Measurements from ENCODE around the gene SEPHS2.

Gene SEPHS2

GRCh38 chr16:30446203-30446595, 525 bp upstream of the SEPHS2 start:
- peaks cover 3 to 35% (median 25%) of the 10 kb centered on the region in 4 experiments for H3K4me1 ChIP-seq (ENCODE audit: control extremely low read depth in 1 of 4, control insufficient read depth in 4 of 4, insufficient read depth in 4 of 4, low read length in 3 of 4)
- H3K36me3 ChIP-seq (ENCODE audit: control insufficient read depth in 4 of 4, insufficient read depth in 4 of 4, low read length in 3 of 4): peaks cover 0 to 19% (median 10%) of the 10 kb centered on the region in 4 experiments
- peak in 1 of 3 donors; percentile 31 for DNase-seq
- ChIA-PET CTCF (interaction anchor here (1.1 to 5.6 kb wide), 5 partner anchors 11 to 170 kb away, joined by 3 to 37 read pairs (median 4); no protein-coding TSS in a partner anchor), POLR2A (interaction anchor here (0.6 to 0.9 kb wide), 3 partner anchors 12 to 112 kb away, joined by 3 read pairs; partner anchors contain the start of gene ZNF764)
- H3K27ac ChIP-seq (ENCODE audit: insufficient read depth in 1 of 2, low read depth in 1 of 2, low read length in 2 of 2, poor library complexity in 1 of 2, severe bottlenecking in 2 of 2): peak overlapping the region; percentile 94 to 98
- H3K27me3 ChIP-seq (replicated peaks in 2 of 5; ENCODE audit: control insufficient read depth in 4 of 5, insufficient read depth in 5 of 5, low read length in 4 of 5): no peaks in the 10 kb centered on the region
- no CpG with 5 or more reads among the region's 10 CpGs for WGBS (ENCODE audit: insufficient coverage)
- H3K9me3 ChIP-seq (ENCODE audit: control extremely low read depth in 1 of 5, control insufficient read depth in 4 of 5, insufficient read depth in 2 of 5, low read depth in 1 of 5, low read length in 4 of 5): no peaks in the 10 kb centered on the region
- H3K4me3 ChIP-seq (ENCODE audit: control insufficient read depth in 1 of 7, extremely low read depth in 1 of 7, insufficient read depth in 4 of 7, low read depth in 2 of 7, low read length in 6 of 7): peak overlapping the region; percentile 65 to 99 (median 95)

GRCh38 chr16:30445149-30445407, 596 bp downstream of the SEPHS2 start:
- POLR2A ChIA-PET: interaction anchor here (0.8 to 1.0 kb wide), 2 partner anchors 28 to 82 kb away, joined by 3 to 6 read pairs; no protein-coding TSS in a partner anchor

GRCh38 chr16:30444231-30445148, 1.2 kb downstream of the SEPHS2 start:
- peaks cover 3 to 38% (median 26%) of the 10 kb centered on the region in 4 experiments for H3K4me1 ChIP-seq (ENCODE audit: control extremely low read depth in 1 of 4, control insufficient read depth in 4 of 4, insufficient read depth in 4 of 4, low read length in 3 of 4)
- no peaks in the 10 kb centered on the region for H3K9me3 ChIP-seq (ENCODE audit: control extremely low read depth in 1 of 5, control insufficient read depth in 4 of 5, insufficient read depth in 2 of 5, low read depth in 1 of 5, low read length in 4 of 5)
- POLR2A ChIA-PET: interaction anchor here (0.8 to 1.0 kb wide), 2 partner anchors 27 to 83 kb away, joined by 3 to 6 read pairs; no protein-coding TSS in a partner anchor
- no peak for DNase-seq
- WGBS (ENCODE audit: insufficient coverage): 95% methylated on average over 28 of the region's 29 CpGs
- H3K27me3 ChIP-seq (replicated peaks in 2 of 5; ENCODE audit: control insufficient read depth in 4 of 5, insufficient read depth in 5 of 5, low read length in 4 of 5): no peaks in the 10 kb centered on the region
- H3K27ac ChIP-seq (ENCODE audit: insufficient read depth in 1 of 2, low read depth in 1 of 2, low read length in 2 of 2, poor library complexity in 1 of 2, severe bottlenecking in 2 of 2): peak overlapping the region; percentile 94 to 98
- CTCF ChIA-PET: interaction anchor here (0.6 to 5.6 kb wide), 9 partner anchors 9 to 202 kb away, joined by 3 to 37 read pairs (median 3); partner anchors contain the start of genes DCTPP1 and ZNF747
- H3K4me3 ChIP-seq (ENCODE audit: control insufficient read depth in 1 of 7, extremely low read depth in 1 of 7, insufficient read depth in 4 of 7, low read depth in 2 of 7, low read length in 6 of 7): peak overlapping the region; percentile 65 to 99 (median 95)
- peaks cover 0 to 19% (median 10%) of the 10 kb centered on the region in 4 experiments for H3K36me3 ChIP-seq (ENCODE audit: control insufficient read depth in 4 of 4, insufficient read depth in 4 of 4, low read length in 3 of 4)

More at GRCh38 chr16:30445149-30445407, 596 bp downstream of the SEPHS2 start:
- H3K4me3 ChIP-seq (ENCODE audit: control insufficient read depth in 1 of 7, extremely low read depth in 1 of 7, insufficient read depth in 4 of 7, low read depth in 2 of 7, low read length in 6 of 7): peak overlapping the region; percentile 65 to 99 (median 95)
- H3K27ac ChIP-seq (ENCODE audit: insufficient read depth in 1 of 2, low read depth in 1 of 2, low read length in 2 of 2, poor library complexity in 1 of 2, severe bottlenecking in 2 of 2): peak overlapping the region; percentile 94 to 98
- H3K36me3 ChIP-seq (ENCODE audit: control insufficient read depth in 4 of 4, insufficient read depth in 4 of 4, low read length in 3 of 4): peaks cover 0 to 19% (median 10%) of the 10 kb centered on the region in 4 experiments
- peaks cover 3 to 33% (median 25%) of the 10 kb centered on the region in 4 experiments for H3K4me1 ChIP-seq (ENCODE audit: control extremely low read depth in 1 of 4, control insufficient read depth in 4 of 4, insufficient read depth in 4 of 4, low read length in 3 of 4)
- 34% methylated on average over 11 of the region's 11 CpGs for WGBS (ENCODE audit: insufficient coverage)
- no peaks in the 10 kb centered on the region for H3K9me3 ChIP-seq (ENCODE audit: control extremely low read depth in 1 of 5, control insufficient read depth in 4 of 5, insufficient read depth in 2 of 5, low read depth in 1 of 5, low read length in 4 of 5)
- CTCF ChIA-PET: interaction anchor here (0.7 to 5.6 kb wide), 6 partner anchors 11 to 90 kb away, joined by 3 to 37 read pairs (median 4); partner anchors contain the start of genes DCTPP1 and ZNF747
- DNase-seq: peak in 1 of 3 donors; percentile 20
- no peaks in the 10 kb centered on the region for H3K27me3 ChIP-seq (replicated peaks in 2 of 5; ENCODE audit: control insufficient read depth in 4 of 5, insufficient read depth in 5 of 5, low read length in 4 of 5)

- no peak for DNase-seq
- ChIA-PET POLR2A (no interaction called here), CTCF (interaction anchor here (0.6 to 2.5 kb wide), 4 partner anchors 13 to 193 kb away, joined by 3 to 12 read pairs (median 4); partner anchors contain the start of gene DCTPP1)
- no peaks in the 10 kb centered on the region for H3K9me3 ChIP-seq (ENCODE audit: control extremely low read depth in 1 of 5, control insufficient read depth in 4 of 5, insufficient read depth in 2 of 5, low read depth in 1 of 5, low read length in 4 of 5)
- 100% methylated on average over 1 of the region's 2 CpGs for WGBS (ENCODE audit: insufficient coverage)
- no peak overlapping the region for H3K27ac ChIP-seq (ENCODE audit: insufficient read depth in 1 of 2, low read depth in 1 of 2, low read length in 2 of 2, poor library complexity in 1 of 2, severe bottlenecking in 2 of 2)
- H3K36me3 ChIP-seq (ENCODE audit: control insufficient read depth in 4 of 4, insufficient read depth in 4 of 4, low read length in 3 of 4): peaks cover 0 to 19% (median 10%) of the 10 kb centered on the region in 4 experiments
- H3K27me3 ChIP-seq (replicated peaks in 2 of 5; ENCODE audit: control insufficient read depth in 4 of 5, insufficient read depth in 5 of 5, low read length in 4 of 5): no peaks in the 10 kb centered on the region
- H3K4me1 ChIP-seq (ENCODE audit: control extremely low read depth in 1 of 4, control insufficient read depth in 4 of 4, insufficient read depth in 4 of 4, low read length in 3 of 4): peaks cover 3 to 38% (median 26%) of the 10 kb centered on the region in 4 experiments
- no peak overlapping the region for H3K4me3 ChIP-seq (ENCODE audit: control insufficient read depth in 1 of 7, extremely low read depth in 1 of 7, insufficient read depth in 4 of 7, low read depth in 2 of 7, low read length in 6 of 7)
Measured at GRCh38 chr16:30443631-30444030, 2.0 kb downstream of the SEPHS2 start.

GRCh38 chr16:30439720-30440348, 5.8 kb downstream of the SEPHS2 start:
- 86% methylated on average over 4 of the region's 6 CpGs for WGBS (ENCODE audit: insufficient coverage)
- POLR2A ChIA-PET: interaction anchor here (0.6 to 1.1 kb wide), 2 partner anchors 22 to 24 kb away, joined by 3 to 4 read pairs; no protein-coding TSS in a partner anchor
- H3K9me3 ChIP-seq (ENCODE audit: control extremely low read depth in 1 of 5, control insufficient read depth in 4 of 5, insufficient read depth in 2 of 5, low read depth in 1 of 5, low read length in 4 of 5): no peaks in the 10 kb centered on the region
- H3K4me1 ChIP-seq (ENCODE audit: control extremely low read depth in 1 of 4, control insufficient read depth in 4 of 4, insufficient read depth in 4 of 4, low read length in 3 of 4): peaks cover 3 to 23% (median 15%) of the 10 kb centered on the region in 4 experiments
- no peak overlapping the region for H3K4me3 ChIP-seq (ENCODE audit: control insufficient read depth in 1 of 7, extremely low read depth in 1 of 7, insufficient read depth in 4 of 7, low read depth in 2 of 7, low read length in 6 of 7)
- peak in 2 of 3 donors; percentile 48 to 58 for DNase-seq
- H3K27ac ChIP-seq (ENCODE audit: insufficient read depth in 1 of 2, low read depth in 1 of 2, low read length in 2 of 2, poor library complexity in 1 of 2, severe bottlenecking in 2 of 2): no peak overlapping the region
- peaks cover 0 to 19% (median 10%) of the 10 kb centered on the region in 4 experiments for H3K36me3 ChIP-seq (ENCODE audit: control insufficient read depth in 4 of 4, insufficient read depth in 4 of 4, low read length in 3 of 4)
- CTCF ChIA-PET: interaction anchor here (1.7 to 1.8 kb wide), 2 partner anchors 9 to 10 kb away, joined by 4 to 5 read pairs; partner anchors contain the start of gene DCTPP1
- H3K27me3 ChIP-seq (replicated peaks in 2 of 5; ENCODE audit: control insufficient read depth in 4 of 5, insufficient read depth in 5 of 5, low read length in 4 of 5): no peaks in the 10 kb centered on the region

- CTCF ChIA-PET: interaction anchor here (1.2 to 1.8 kb wide), 2 partner anchors 9 to 10 kb away, joined by 3 to 5 read pairs; partner anchors contain the start of gene DCTPP1
- no peak for DNase-seq
- Histone ChIP-seq H3K4me1 (ENCODE audit: control extremely low read depth in 1 of 4, control insufficient read depth in 4 of 4, insufficient read depth in 4 of 4, low read length in 3 of 4) (peaks cover 0 to 16% (median 6%) of the 10 kb centered on the region in 4 experiments), H3K4me3 (ENCODE audit: control insufficient read depth in 1 of 7, extremely low read depth in 1 of 7, insufficient read depth in 4 of 7, low read depth in 2 of 7, low read length in 6 of 7) (no peak overlapping the region), H3K36me3 (ENCODE audit: control insufficient read depth in 4 of 4, insufficient read depth in 4 of 4, low read length in 3 of 4) (peaks cover 0 to 10% (median 6%) of the 10 kb centered on the region in 4 experiments), H3K27me3 (replicated peaks in 2 of 5; ENCODE audit: control insufficient read depth in 4 of 5, insufficient read depth in 5 of 5, low read length in 4 of 5) (no peaks in the 10 kb centered on the region), H3K9me3 (ENCODE audit: control extremely low read depth in 1 of 5, control insufficient read depth in 4 of 5, insufficient read depth in 2 of 5, low read depth in 1 of 5, low read length in 4 of 5) (no peaks in the 10 kb centered on the region), H3K27ac (ENCODE audit: insufficient read depth in 1 of 2, low read depth in 1 of 2, low read length in 2 of 2, poor library complexity in 1 of 2, severe bottlenecking in 2 of 2) (no peak overlapping the region)
- POLR2A ChIA-PET: no interaction called here
- WGBS (ENCODE audit: insufficient coverage): 89% methylated on average over 3 of the region's 5 CpGs
Measured at GRCh38 chr16:30438835-30439234, 6.8 kb downstream of the SEPHS2 start.

Data from common myeloid progenitor, CD34-positive (primary cell).